ENCODE data around the gene FLYWCH1.

The FLYWCH1 gene

DNA sequence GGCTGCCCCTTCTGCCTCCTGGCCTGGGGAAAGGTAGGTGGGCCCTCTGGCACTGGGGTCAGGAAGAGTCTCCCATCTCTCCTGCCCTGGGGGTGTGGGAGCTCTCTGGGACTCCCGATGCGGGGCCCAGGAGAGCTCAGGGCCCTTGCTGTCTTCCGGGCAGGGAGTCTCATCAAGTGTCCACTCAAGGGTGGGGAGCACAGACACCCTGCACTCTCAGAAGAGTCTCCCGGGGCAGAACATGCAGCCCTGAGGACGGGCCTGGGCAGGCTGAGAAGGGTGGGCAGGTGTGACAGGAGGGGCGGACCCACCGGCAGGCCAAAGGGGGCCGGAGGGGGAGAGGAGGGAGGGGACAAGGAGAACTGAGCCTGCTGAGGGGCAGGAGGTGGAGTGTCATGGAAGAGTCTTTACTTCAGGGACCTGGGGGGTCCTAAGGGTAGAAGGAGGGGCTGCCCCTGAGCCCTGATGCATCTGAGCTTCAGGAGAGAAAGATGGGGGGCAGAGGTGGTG lies 76.9 kb downstream of the FLYWCH1 start:
- no peak overlapping the region for H3K27ac ChIP-seq
- no peak for DNase-seq
- no peaks in the 10 kb centered on the region for H3K36me3 ChIP-seq
- intact Hi-C loops (cut with DNase I; ENCODE audit: low total_unique reads) = no loop called here
- H3K27me3 ChIP-seq = peaks cover 0 to 35% of the 10 kb centered on the region in 2 donors
- TF ChIP-seq, protein P1, sequence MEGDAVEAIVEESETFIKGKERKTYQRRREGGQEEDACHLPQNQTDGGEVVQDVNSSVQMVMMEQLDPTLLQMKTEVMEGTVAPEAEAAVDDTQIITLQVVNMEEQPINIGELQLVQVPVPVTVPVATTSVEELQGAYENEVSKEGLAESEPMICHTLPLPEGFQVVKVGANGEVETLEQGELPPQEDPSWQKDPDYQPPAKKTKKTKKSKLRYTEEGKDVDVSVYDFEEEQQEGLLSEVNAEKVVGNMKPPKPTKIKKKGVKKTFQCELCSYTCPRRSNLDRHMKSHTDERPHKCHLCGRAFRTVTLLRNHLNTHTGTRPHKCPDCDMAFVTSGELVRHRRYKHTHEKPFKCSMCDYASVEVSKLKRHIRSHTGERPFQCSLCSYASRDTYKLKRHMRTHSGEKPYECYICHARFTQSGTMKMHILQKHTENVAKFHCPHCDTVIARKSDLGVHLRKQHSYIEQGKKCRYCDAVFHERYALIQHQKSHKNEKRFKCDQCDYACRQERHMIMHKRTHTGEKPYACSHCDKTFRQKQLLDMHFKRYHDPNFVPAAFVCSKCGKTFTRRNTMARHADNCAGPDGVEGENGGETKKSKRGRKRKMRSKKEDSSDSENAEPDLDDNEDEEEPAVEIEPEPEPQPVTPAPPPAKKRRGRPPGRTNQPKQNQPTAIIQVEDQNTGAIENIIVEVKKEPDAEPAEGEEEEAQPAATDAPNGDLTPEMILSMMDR (IDR thresholded peaks at IDR 0.05) = no peak
- H3K4me3 ChIP-seq = no peak overlapping the region
- no peaks in the 10 kb centered on the region for H3K9me3 ChIP-seq
- peaks cover 0 to 27% (median 21%) of the 10 kb centered on the region in 4 donors for H3K4me1 ChIP-seq

DNA sequence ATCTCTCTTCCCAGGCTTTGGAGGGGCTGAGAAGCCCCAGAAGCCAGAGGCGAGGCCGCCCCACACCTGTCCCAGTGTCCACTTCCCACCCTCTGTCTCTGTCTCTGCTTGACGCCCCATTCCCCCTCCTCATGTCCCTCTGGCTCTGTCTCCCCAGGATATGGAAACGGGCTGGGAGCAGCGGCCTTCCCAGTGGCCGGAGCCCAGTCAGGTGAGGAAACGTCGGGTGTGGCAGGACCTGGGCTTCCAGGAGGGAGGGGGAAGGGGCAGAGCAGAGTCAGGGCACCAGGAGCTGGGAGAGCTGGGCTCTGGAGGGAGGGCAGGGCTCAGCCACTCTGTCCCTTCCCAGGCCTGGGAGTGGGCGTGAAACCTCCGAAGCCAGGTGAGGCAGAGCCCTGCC lies 79.2 kb downstream of the FLYWCH1 start:
- H3K36me3 ChIP-seq = no peaks in the 10 kb centered on the region
- no peak for DNase-seq
- intact Hi-C loops (cut with DNase I; ENCODE audit: low total_unique reads) = no loop called here
- H3K4me1 ChIP-seq = peaks cover 0 to 6% (median 3%) of the 10 kb centered on the region in 4 donors
- TF ChIP-seq, protein P1 (IDR thresholded peaks at IDR 0.05) = no peak
- no peak overlapping the region for H3K27ac ChIP-seq
- no peak overlapping the region for H3K4me3 ChIP-seq
- peaks cover 0 to 40% of the 10 kb centered on the region in 2 donors for H3K27me3 ChIP-seq
- no peaks in the 10 kb centered on the region for H3K9me3 ChIP-seq

DNA sequence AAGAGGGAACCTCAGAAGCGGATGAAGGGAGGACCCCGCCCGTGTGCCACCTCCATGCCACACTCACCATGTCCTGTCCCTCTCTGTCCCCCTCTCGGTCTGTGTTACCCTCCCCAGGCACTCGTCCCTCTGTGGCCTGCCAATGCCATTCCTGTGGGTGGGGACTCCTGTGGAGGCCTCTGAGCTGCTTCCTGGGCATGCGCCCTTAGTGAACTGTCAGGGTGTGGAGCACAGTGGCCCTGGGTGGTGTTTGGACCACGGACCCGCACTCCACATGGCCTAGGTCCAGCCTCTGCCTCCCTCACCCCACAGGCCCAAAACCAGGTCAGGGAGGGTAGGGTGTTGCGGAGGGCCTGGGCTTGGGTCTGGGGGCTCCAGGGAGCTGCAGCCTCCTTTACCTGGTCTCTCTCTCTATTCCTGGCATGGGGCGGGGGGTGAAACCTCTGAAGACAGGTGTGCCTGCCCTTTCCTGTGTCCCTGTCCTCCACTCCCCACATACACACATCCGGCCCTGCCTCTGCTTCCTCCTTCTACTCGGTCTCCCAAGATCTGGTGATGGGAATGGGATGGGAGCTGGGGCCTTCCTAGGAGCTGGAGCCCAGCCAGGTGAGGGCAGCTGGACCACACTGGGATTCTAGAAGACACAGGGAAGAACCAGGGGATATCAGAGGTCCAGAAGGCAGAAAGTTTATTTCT lies 80.0 kb downstream of the FLYWCH1 start:
- H3K4me3 ChIP-seq = no peak overlapping the region
- H3K36me3 ChIP-seq = no peaks in the 10 kb centered on the region
- no peak overlapping the region for H3K27ac ChIP-seq
- TF ChIP-seq, protein P1 (IDR thresholded peaks at IDR 0.05) = no peak
- peaks cover 0 to 47% of the 10 kb centered on the region in 2 donors for H3K27me3 ChIP-seq
- intact Hi-C loops (cut with DNase I; ENCODE audit: low total_unique reads) = no loop called here
- H3K9me3 ChIP-seq = no peaks in the 10 kb centered on the region
- H3K4me1 ChIP-seq = no peaks in the 10 kb centered on the region
- no peak for DNase-seq

DNA sequence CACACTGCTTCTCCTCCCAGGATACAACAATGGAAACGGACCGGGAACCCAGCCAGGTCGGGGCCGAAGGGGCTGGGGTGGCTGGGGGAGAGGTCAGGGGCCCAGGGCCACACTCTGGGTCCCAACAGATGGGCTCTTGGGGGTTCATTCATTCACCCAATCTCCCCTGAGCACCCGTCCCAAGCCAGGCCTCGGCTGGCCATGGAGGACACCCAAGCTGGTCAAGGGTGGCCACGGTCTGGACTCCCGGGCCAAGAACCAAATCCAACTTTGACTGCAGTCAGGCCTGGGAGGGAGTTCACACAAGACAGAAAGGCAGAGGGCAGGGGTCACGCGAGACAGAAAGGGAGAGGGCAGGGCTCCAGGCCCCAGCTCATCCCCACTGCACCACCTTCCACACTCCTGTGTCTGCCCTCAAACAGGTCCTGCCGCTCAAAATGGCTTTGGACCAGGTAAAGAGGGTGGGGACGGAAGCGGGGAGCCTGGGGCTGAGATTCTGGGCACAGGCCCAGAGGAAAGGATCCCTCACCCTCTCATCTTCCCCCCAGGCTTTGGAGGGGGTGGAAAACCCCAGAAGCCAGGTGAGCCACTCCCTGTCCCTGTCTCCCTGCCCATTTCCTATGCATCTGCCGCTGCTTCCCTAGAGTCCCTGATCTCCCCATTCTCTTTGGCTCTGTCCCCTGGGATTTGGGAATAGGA lies 80.8 kb downstream of the FLYWCH1 start:
- Histone ChIP-seq H3K9me3 (no peaks in the 10 kb centered on the region), H3K4me3 (no peak overlapping the region), H3K27me3 (peaks cover 0 to 47% of the 10 kb centered on the region in 2 donors), H3K4me1 (no peaks in the 10 kb centered on the region), H3K36me3 (no peaks in the 10 kb centered on the region), H3K27ac (no peak overlapping the region)
- no peak for DNase-seq
- TF ChIP-seq, protein P1 (IDR thresholded peaks at IDR 0.05) = no peak
- intact Hi-C loops (cut with DNase I; ENCODE audit: low total_unique reads) = no loop called here

DNA sequence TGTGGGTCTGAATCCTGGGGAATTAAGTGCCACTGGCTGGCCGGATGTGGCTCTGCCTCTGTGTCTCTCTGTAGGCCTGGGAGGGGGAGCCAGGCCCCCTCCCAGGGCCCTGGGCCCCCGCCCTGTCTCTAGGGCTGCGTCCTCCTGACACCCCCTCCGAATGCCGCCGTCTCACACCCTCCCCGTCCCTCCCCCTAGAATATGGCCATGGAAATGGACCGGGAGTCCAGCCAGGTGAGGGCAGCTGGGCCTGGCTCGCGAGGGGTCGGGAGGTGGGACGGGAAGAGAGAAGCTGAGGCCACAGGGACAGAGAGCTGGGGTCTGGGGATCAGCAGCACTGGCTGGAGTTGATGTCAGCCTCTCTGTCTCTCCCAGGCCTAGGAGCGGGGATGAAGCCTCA lies 84.6 kb downstream of the FLYWCH1 start:
- Histone ChIP-seq H3K4me3 (no peak overlapping the region), H3K9me3 (no peaks in the 10 kb centered on the region), H3K4me1 (no peaks in the 10 kb centered on the region), H3K27ac (no peak overlapping the region), H3K36me3 (no peaks in the 10 kb centered on the region), H3K27me3 (peaks cover 0 to 50% of the 10 kb centered on the region in 2 donors)
- TF ChIP-seq, protein P1 (IDR thresholded peaks at IDR 0.05) = no peak
- DNase-seq = no peak
- intact Hi-C loops (cut with DNase I; ENCODE audit: low total_unique reads) = no loop called here

Measured in tibial artery (tissue), 4 donors.